Esophagus muscularis mucosa (tissue), 3 donors: ENCODE measurements around the gene DUSP7.

Source experiments
- POLR2A ChIP-seq: fragments of 450-650 bp; IDR thresholded peaks from one replicate; pipeline ENCODE4 v1.6.1; 2017; ENCODE audit warnings: antibody characterized with exemption, moderate library complexity, mild to moderate bottlenecking, low read depth
- POLR2AphosphoS5 ChIP-seq, 2 donors: sonication (generic); formaldehyde crosslinking; IDR thresholded peaks; one replicate each; pipeline ENCODE4 v1.6.1; 2017; ENCODE audit warnings: antibody characterized with exemption in 2 of 2
- TF ChIP-seq, protein P1 (sequence below), 3 experiments: fragments of 200-600 bp in 2 of 3; fragments of 450-650 bp in 1 of 3; sonication (generic) in 2 of 3; IDR thresholded peaks; one replicate each; pipeline ENCODE4 v1.5.1; 2017 to 2019; ENCODE audit warnings: antibody characterized with exemption in 3 of 3, mild to moderate bottlenecking in 2 of 3, moderate library complexity in 1 of 3

DNA sequence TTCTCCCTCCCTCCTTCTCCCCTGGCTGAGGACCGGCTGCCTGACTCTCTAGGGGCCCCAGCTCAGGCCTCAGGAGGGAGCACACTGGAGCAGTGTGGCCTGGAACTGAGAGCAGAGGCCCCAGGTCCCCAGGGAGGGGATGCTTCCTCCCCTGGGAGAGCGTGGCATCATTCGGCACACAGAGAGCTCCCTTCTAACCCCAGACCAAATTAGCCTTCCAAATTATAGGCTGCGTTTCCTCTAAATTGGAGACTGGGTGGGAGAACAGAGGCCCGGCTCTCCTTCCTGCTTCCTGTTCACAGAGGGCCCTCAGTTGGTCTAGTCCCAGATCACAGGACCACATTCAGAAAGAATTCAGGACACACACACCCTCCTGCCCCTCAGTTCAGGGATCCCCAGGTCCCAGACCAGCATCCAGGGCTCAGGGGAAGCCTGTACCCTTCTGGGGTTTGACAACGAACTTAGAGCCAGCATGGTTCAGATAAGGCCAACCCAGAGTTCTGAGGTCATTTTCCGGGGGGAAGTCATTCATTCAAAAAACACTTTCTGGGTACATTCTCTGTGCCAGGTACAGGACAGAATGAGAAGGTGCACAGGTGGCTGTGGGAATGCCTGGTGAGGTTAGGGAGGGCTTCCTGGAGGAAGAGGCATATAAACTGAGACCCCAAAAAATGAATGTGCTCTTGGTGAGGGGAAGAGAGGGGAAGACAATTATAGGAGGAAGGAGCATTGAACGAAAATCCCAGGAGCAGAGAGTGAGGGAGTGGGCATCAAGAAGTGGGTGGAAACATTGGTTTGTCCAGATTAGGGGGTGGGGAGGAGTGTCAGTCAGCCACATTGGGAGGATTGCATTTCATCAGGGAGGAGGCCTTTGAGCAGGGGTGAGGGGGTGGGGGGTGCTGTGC lies 32.3 kb downstream of the DUSP7 start:
- TF ChIP-seq, protein P1, sequence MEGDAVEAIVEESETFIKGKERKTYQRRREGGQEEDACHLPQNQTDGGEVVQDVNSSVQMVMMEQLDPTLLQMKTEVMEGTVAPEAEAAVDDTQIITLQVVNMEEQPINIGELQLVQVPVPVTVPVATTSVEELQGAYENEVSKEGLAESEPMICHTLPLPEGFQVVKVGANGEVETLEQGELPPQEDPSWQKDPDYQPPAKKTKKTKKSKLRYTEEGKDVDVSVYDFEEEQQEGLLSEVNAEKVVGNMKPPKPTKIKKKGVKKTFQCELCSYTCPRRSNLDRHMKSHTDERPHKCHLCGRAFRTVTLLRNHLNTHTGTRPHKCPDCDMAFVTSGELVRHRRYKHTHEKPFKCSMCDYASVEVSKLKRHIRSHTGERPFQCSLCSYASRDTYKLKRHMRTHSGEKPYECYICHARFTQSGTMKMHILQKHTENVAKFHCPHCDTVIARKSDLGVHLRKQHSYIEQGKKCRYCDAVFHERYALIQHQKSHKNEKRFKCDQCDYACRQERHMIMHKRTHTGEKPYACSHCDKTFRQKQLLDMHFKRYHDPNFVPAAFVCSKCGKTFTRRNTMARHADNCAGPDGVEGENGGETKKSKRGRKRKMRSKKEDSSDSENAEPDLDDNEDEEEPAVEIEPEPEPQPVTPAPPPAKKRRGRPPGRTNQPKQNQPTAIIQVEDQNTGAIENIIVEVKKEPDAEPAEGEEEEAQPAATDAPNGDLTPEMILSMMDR (IDR thresholded peaks at IDR 0.05), result no peak
- TF ChIP-seq POLR2A (no peak), POLR2AphosphoS5 (IDR thresholded peaks at IDR 0.05) (no peak)
